MM.1S (cell line): ENCODE measurements around the gene FGR.

Experiments used
- EZH2phosphoT487 ChIP-seq: fragments of 300-600 bp; sonication (generic); IDR thresholded peaks from 2 replicates; pipeline ENCODE4 v1.6.1; 2018; ENCODE audit warnings: antibody characterized with exemption, low read length
- TF ChIP-seq, protein P1 (sequence below): fragments of 300-600 bp; sonication (generic); IDR thresholded peaks from 2 replicates; pipeline ENCODE4 v1.5.1; 2016; ENCODE audit warnings: antibody characterized with exemption, low read length, mixed read lengths

DNA sequence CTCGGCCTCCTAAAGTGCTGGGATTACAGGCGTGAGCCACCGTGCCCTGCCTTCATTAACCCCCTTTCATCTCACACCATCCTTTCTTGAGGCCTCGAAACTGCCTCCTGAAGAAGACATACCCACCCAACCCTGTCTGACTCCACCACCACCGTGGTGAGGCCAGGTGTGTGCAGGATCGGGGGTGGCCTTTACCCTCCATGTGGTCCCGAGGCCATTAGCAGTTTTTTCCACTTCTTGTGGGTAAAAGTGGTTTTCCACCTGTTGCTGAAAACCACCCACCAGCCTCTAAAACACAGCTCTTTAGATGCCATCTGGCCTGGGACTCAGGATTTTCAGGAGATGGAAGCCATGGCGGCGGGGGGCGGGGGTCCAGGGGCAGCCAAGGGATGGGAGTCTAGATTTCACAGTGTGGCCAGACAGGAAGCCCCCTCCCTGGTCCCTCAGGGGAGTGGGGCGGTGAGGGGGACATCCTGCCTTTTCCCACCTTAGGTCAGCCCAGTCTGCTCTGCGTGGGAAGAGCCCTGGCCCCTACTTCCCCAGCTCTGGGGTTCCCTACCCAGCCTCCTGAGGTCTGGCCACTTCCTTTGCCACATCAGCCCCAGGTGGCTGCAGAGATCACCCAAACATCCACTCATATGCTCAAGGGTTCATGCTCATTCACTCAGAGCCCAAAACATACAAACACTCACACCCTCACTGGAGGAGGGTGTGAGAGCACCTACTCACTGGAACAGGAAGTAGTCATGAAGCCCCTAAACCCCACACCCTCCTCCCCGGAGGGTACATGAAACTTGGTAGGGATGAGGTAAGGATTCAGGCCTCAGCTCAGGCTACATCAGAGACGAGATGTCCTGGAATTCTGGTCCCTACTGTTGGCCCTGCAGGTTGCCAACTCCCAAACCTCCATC is 2.3 kb downstream of the FGR start:
- TF ChIP-seq, protein P1, sequence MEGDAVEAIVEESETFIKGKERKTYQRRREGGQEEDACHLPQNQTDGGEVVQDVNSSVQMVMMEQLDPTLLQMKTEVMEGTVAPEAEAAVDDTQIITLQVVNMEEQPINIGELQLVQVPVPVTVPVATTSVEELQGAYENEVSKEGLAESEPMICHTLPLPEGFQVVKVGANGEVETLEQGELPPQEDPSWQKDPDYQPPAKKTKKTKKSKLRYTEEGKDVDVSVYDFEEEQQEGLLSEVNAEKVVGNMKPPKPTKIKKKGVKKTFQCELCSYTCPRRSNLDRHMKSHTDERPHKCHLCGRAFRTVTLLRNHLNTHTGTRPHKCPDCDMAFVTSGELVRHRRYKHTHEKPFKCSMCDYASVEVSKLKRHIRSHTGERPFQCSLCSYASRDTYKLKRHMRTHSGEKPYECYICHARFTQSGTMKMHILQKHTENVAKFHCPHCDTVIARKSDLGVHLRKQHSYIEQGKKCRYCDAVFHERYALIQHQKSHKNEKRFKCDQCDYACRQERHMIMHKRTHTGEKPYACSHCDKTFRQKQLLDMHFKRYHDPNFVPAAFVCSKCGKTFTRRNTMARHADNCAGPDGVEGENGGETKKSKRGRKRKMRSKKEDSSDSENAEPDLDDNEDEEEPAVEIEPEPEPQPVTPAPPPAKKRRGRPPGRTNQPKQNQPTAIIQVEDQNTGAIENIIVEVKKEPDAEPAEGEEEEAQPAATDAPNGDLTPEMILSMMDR = no peak
- TF ChIP-seq EZH2phosphoT487 = no peak
